KOPT-K1 (cell line): ENCODE results near the gene SGPP2.

Experiments used
- H3K27ac ChIP-seq: fragments of 200-600 bp; sonication (generic); 2 replicates; pipeline ENCODE4 v1.5.1; 2016; ENCODE audit warnings: antibody characterized with exemption, mild to moderate bottlenecking, low read depth, low read length; ENCODE audit not compliant: poor library complexity, severe bottlenecking
- H3K36me3 ChIP-seq: fragments of 200-600 bp; sonication (generic); 2 replicates; pipeline ENCODE4 v1.5.1; 2017; ENCODE audit warnings: antibody characterized with exemption, mild to moderate bottlenecking, low read length, moderate library complexity; ENCODE audit not compliant: insufficient read depth
- H3K9me3 ChIP-seq: fragments of 200-600 bp; sonication (generic); 2 replicates; pipeline ENCODE4 v1.5.1; 2017; ENCODE audit warnings: antibody characterized with exemption, low read length, mild to moderate bottlenecking; ENCODE audit not compliant: insufficient read depth, poor library complexity, severe bottlenecking

SGPP2 gene

GRCh38 chr2:222594679-222595078, 170.3 kb downstream of the SGPP2 start:
- H3K27ac ChIP-seq = no peak overlapping the region
- peaks cover 98% of the 10 kb centered on the region for H3K36me3 ChIP-seq

GRCh38 chr2:222595581-222595980, 171.2 kb downstream of the SGPP2 start:
- no peak overlapping the region for H3K27ac ChIP-seq
- H3K36me3 ChIP-seq = peaks cover 100% of the 10 kb centered on the region
- no peaks in the 10 kb centered on the region for H3K9me3 ChIP-seq

More at GRCh38 chr2:222594679-222595078, 170.3 kb downstream of the SGPP2 start:
- peaks cover 6% of the 10 kb centered on the region for H3K9me3 ChIP-seq

DNA sequence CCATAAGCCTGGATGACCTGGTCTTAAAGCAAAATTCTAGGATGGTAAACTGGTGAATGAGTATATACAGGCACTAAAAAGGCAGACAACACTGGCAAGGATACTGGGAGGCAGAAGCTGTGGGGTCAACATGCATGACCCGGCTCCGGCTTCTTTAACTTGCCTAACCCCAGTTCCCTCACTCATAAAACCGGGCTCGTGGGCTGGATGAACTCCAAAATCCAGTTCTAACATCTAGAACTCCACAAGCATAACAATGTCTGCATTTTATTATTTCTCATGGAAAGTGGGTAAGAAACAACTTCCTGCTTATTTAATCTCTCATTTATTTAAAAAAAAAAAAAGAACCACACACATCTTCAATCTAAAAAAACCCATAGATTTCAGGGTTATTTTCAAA, 174.3 kb downstream of the SGPP2 start:
- Histone ChIP-seq H3K36me3 (peaks cover 80% of the 10 kb centered on the region), H3K27ac (no peak overlapping the region), H3K9me3 (no peaks in the 10 kb centered on the region)

- Histone ChIP-seq H3K36me3 (peaks cover 79% of the 10 kb centered on the region), H3K9me3 (no peaks in the 10 kb centered on the region), H3K27ac (no peak overlapping the region)
Observed at GRCh38 chr2:222603501-222603900, 179.2 kb downstream of the SGPP2 start.

DNA sequence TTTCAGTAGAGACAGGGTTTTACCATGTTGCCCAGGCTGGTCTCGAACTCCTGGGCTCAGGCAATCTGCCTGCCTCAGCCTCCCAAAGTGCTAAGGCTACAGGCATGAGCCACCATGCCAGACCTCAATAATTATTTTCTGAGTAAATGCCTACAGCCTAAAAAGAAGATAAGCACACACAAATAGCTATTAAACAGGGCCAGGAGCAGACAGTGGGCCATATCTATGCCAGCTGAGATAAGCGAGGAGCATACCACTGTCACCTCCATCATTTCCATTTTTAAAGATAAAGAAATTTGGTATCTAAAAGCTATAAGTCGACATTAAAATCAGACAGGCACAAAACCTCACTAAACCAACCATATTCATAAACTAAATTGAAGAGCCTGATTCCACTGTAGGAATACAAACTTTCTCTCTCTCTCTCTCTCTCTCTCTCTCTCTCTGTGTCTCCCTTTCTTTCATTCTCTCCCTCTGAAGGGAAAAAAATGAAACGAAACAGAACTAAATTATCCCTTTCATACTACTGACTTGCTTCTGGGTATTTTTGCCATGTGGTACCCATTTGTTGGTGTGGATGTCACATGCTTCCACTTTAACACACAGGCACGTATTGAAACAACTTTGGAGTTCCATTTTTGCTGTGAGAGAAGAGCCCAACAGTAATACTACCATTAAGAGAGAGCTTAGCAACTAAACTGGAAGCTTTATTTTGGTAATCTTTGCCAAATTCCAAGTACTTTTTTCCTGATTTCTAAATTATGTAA, 180.6 kb downstream of the SGPP2 start:
- H3K36me3 ChIP-seq = peaks cover 79% of the 10 kb centered on the region
- no peaks in the 10 kb centered on the region for H3K9me3 ChIP-seq
- no peak overlapping the region for H3K27ac ChIP-seq

DNA sequence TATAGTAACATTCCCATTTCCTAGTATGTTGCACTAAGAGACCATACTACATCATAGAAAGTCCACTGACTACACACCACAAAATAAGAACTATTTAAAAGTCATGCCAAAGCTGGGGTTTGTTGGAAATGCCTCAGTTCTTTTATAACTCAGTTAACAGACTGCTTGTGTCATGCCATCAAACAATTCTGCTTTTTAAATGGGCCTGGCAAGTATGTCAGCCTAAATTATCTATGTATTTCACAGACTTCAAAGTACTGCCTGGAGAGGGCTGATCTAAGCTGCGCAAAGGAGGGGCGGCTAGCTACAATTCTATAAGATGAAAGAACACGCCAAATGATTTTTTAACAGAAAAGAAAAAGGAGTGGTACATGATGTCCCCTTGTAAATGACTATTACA, 182.0 kb downstream of the SGPP2 start:
- no peak overlapping the region for H3K27ac ChIP-seq
- peaks cover 80% of the 10 kb centered on the region for H3K36me3 ChIP-seq

DNA sequence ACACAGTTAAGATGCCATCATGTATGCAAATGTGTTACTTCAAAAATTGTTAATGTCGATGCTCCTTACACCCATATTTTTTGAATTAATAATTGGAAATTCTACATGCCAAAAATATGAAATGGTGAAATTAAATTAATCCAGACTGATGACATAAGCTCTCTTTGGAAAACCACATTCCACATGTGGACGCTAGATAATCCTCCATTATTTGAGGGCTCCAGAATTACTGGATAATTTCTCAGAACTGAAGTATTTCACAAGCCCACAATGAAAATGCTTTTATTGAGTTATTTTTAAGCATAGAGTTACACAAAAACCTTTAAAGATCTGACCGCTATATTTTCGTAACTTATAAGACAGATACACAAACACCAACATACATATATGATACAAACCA, 183.7 kb downstream of the SGPP2 start:
- Histone ChIP-seq H3K36me3 (peaks cover 92% of the 10 kb centered on the region), H3K9me3 (no peaks in the 10 kb centered on the region), H3K27ac (no peak overlapping the region)

More for the DNA sequence above, 182.0 kb downstream of the SGPP2 start:
- H3K9me3 ChIP-seq = no peaks in the 10 kb centered on the region

- no peaks in the 10 kb centered on the region for H3K9me3 ChIP-seq
- H3K36me3 ChIP-seq = peaks cover 97% of the 10 kb centered on the region
- H3K27ac ChIP-seq = no peak overlapping the region
Observed at GRCh38 chr2:222609381-222609780, 185.0 kb downstream of the SGPP2 start.
